Subcutaneous adipose tissue (tissue), 4 donors: ENCODE results near the gene IQCF6. TPM values are rescaled to one million over a fixed set of nuclear protein-coding genes. Genes with fewer than 3 reads are reported as not detected.

Experiments
- total RNA-seq, 4 donors: library from RNA; depleted of rRNA; stranded (reverse); fragments of >200 nt; gene quantifications; one replicate each; pipeline ENCODE4 v1.1.0, GENCODE V29; 2016
- TF ChIP-seq, protein P1 (sequence below): fragments of 450-650 bp; IDR thresholded peaks from one replicate; pipeline ENCODE4 v1.5.1; 2016; ENCODE audit warnings: low read depth, mild to moderate bottlenecking, control low read depth, antibody characterized with exemption, moderate library complexity

IQCF6 gene
- total RNA-seq, 4 donors from 2014 or later = not detected

GRCh38 chr3:51735950-51736349 lies 43.1 kb downstream of the IQCF6 start:
- TF ChIP-seq, protein P1, sequence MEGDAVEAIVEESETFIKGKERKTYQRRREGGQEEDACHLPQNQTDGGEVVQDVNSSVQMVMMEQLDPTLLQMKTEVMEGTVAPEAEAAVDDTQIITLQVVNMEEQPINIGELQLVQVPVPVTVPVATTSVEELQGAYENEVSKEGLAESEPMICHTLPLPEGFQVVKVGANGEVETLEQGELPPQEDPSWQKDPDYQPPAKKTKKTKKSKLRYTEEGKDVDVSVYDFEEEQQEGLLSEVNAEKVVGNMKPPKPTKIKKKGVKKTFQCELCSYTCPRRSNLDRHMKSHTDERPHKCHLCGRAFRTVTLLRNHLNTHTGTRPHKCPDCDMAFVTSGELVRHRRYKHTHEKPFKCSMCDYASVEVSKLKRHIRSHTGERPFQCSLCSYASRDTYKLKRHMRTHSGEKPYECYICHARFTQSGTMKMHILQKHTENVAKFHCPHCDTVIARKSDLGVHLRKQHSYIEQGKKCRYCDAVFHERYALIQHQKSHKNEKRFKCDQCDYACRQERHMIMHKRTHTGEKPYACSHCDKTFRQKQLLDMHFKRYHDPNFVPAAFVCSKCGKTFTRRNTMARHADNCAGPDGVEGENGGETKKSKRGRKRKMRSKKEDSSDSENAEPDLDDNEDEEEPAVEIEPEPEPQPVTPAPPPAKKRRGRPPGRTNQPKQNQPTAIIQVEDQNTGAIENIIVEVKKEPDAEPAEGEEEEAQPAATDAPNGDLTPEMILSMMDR = no peak

- TF ChIP-seq, protein P1 = no peak
Observed at GRCh38 chr3:51735039-51735438, 44.0 kb downstream of the IQCF6 start.

- TF ChIP-seq, protein P1 = no peak
Observed at GRCh38 chr3:51734572-51734907, 44.5 kb downstream of the IQCF6 start.

- TF ChIP-seq, protein P1 = no peak
Observed at GRCh38 chr3:51733859-51734571, 45.0 kb downstream of the IQCF6 start.

DNA sequence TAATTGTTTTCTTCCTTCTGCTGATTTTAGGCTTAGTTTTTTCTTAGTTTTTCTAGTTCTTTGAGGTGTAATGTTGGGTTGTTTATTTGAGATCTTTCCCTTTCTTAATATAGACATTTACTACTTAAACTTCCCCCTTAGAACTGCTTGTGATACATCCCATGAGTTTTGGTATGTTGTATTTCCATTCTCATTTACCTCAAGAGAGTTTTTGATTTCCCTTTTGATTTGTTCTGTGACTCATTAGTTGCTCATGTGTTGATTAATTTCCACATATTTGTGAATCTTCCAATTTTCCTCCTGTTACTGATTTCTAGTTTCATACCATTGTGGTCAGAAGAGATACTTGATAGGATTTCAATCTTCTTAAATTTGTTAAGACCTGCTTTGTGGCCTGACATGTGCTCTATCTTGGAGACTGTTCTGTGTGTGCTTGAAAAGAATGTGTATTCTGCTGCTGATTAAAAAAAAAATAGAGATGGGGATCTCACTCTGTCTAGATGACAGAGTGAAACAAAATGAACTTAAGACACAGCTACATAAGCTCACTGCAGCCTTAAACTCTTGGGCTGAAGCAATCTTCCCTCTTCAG lies 49.9 kb downstream of the IQCF6 start:
- TF ChIP-seq, protein P1 = no peak

Other genes starting within 250 kb of the IQCF6 start
- 10 to 100 TPM; 17.6 to 41.8 (median 18.3) TPM for gene RAD54L2, start 240.5 kb downstream of the IQCF6 start, total RNA-seq
- gene TEX264, start 108.0 kb downstream of the IQCF6 start, total RNA-seq = 10 to 100 TPM; 35.5 to 72.1 (median 62.8) TPM
- under 1 TPM in 1 of 4 donors, not detected in 3; 0.17 TPM for gene GRM2, start 72.2 kb downstream of the IQCF6 start, total RNA-seq
- not detected for gene IQCF2, start 82.4 kb upstream of the IQCF6 start, total RNA-seq
- gene IQCF5, start 96.4 kb upstream of the IQCF6 start, total RNA-seq = not detected
- not detected for gene IQCF1, start 124.1 kb upstream of the IQCF6 start, total RNA-seq
- gene RRP9, start 162.7 kb upstream of the IQCF6 start, total RNA-seq = 10 to 100 TPM in 2 of 4 donors, 1 to 10 TPM in 2; 8.1 to 18.1 (median 11.5) TPM
- 10 to 100 TPM; 13.4 to 39.0 (median 29.5) TPM for gene PARP3, start 163.1 kb upstream of the IQCF6 start, total RNA-seq
- gene GPR62, start 176.1 kb upstream of the IQCF6 start, total RNA-seq = under 1 TPM in 1 of 4 donors, not detected in 3; 0.94 TPM
- 10 to 100 TPM; 10.8 to 39.9 (median 19.0) TPM for gene PCBP4, start 188.2 kb upstream of the IQCF6 start, total RNA-seq
- gene ABHD14B, start 194.8 kb upstream of the IQCF6 start, total RNA-seq = 100 to 1,000 TPM in 1 of 4 donors, 10 to 100 TPM in 3; 46.0 to 122 (median 76.9) TPM
- gene ABHD14A, start 195.8 kb upstream of the IQCF6 start, total RNA-seq = 10 to 100 TPM; 15.3 to 37.7 (median 26.0) TPM
- gene ACY1, start 204.3 kb upstream of the IQCF6 start, total RNA-seq = 10 to 100 TPM; 24.5 to 60.3 (median 31.4) TPM
- gene RPL29, start 216.7 kb upstream of the IQCF6 start, total RNA-seq = 1,000 to 10,000 TPM; 1,093 to 1,919 (median 1,775) TPM